Lower leg skin (tissue), 3 donors: Measurements from ENCODE around the gene PRR5.

Experiments
- POLR2A ChIP-seq, 2 donors: fragments of 450-650 bp; IDR thresholded peaks; one replicate each; pipeline ENCODE4 v1.6.1; 2016 to 2017; ENCODE audit warnings: antibody characterized with exemption in 2 of 2, mild to moderate bottlenecking in 1 of 2, moderate library complexity in 1 of 2
- TF ChIP-seq, protein P1 (sequence below), 3 donors: fragments of 450-650 bp; IDR thresholded peaks; one replicate each; pipeline ENCODE4 v1.5.1; 2016; ENCODE audit warnings: antibody characterized with exemption in 3 of 3, mild to moderate bottlenecking in 3 of 3, moderate library complexity in 2 of 3

DNA sequence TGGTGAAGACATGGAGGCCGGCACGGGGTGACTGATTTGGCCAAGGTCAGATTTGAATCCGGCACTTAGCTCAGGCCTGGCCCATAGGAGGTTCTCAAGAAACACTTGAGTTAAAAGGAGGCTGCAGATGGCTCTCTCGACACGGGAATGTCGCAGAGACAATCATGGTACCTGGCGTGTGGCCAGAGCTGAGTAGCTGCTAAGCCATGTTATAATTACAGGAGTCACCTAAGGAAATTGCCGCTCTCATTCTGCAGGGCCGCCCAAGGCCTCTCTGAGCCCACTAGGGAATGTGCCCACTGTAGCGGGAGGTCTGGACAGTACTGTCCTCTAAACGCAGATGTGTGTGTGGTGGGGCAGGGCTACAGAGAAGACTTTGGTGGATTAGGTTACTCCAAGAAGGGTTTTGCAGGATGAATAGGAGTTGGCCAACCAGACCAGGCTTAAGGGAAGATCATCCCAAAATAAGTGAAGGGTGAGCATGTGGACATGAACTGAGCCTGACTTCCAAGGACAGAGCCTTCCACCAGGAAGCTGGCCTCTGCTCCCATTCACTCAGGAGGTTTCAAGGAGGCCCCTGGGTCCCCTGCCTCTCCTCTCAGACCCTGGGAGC is 19.3 kb upstream of the PRR5 start:
- TF ChIP-seq POLR2A (IDR thresholded peaks at IDR 0.05): no peak
- TF ChIP-seq, protein P1, sequence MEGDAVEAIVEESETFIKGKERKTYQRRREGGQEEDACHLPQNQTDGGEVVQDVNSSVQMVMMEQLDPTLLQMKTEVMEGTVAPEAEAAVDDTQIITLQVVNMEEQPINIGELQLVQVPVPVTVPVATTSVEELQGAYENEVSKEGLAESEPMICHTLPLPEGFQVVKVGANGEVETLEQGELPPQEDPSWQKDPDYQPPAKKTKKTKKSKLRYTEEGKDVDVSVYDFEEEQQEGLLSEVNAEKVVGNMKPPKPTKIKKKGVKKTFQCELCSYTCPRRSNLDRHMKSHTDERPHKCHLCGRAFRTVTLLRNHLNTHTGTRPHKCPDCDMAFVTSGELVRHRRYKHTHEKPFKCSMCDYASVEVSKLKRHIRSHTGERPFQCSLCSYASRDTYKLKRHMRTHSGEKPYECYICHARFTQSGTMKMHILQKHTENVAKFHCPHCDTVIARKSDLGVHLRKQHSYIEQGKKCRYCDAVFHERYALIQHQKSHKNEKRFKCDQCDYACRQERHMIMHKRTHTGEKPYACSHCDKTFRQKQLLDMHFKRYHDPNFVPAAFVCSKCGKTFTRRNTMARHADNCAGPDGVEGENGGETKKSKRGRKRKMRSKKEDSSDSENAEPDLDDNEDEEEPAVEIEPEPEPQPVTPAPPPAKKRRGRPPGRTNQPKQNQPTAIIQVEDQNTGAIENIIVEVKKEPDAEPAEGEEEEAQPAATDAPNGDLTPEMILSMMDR (IDR thresholded peaks at IDR 0.05): no peak
